Measurements from ENCODE around the gene SEZ6L2. TPM values are rescaled to one million over a fixed set of nuclear protein-coding genes. Genes with fewer than 3 reads are reported as not detected.

Gene SEZ6L2
- total RNA-seq, 1 experiment from 2014 or later, result 44.7 TPM

GRCh38 chr16:29876217-29876593 lies 23.1 kb downstream of the SEZ6L2 start:
- Histone ChIP-seq H3K79me1 (ENCODE audit: insufficient read depth, low read depth, low read length, poor library complexity, severe bottlenecking) (no peaks in the 10 kb centered on the region), H3T11ph (ENCODE audit: low read length) (no peak overlapping the region), H2AFZ (ENCODE audit: low read length) (no peak overlapping the region), H4K91ac (ENCODE audit: insufficient read length, low read depth, low read length) (no peak overlapping the region), H2BK120ac (ENCODE audit: low read depth, low read length, poor library complexity, severe bottlenecking) (no peak overlapping the region), H3K9ac (ENCODE audit: extremely low read depth, insufficient read length, low read length) (no peak overlapping the region), H3K27me3 (ENCODE audit: insufficient read depth, low read length) (no peaks in the 10 kb centered on the region), H3K23ac (ENCODE audit: insufficient read length, low read depth, low read length) (no peak overlapping the region), H3K4me2 (ENCODE audit: insufficient read depth, insufficient read length, low read length) (peak overlapping the region; percentile 92), H4K20me1 (ENCODE audit: control insufficient read depth, insufficient read depth, insufficient read length) (no peaks in the 10 kb centered on the region), H3K27ac (ENCODE audit: insufficient read length, low read depth, low read length) (no peak overlapping the region), H3K4me1 (ENCODE audit: insufficient read depth, low read length) (no peaks in the 10 kb centered on the region), H3K18ac (ENCODE audit: insufficient read length, low read depth, low read length) (no peak overlapping the region), H2BK20ac (ENCODE audit: low read depth, low read length, poor library complexity, severe bottlenecking) (no peak overlapping the region), H2BK15ac (ENCODE audit: low read depth, low read length) (no peak overlapping the region), H2BK5ac (ENCODE audit: insufficient read length, low read length) (no peak overlapping the region), H2BK12ac (ENCODE audit: insufficient read length, low read depth, low read length) (no peak overlapping the region), H4K8ac (replicated peaks; ENCODE audit: insufficient read length, low read depth, low read length) (no peak overlapping the region), H4K5ac (ENCODE audit: insufficient read length, low read depth, low read length) (no peak overlapping the region), H3K4ac (ENCODE audit: low read depth, low read length) (no peak overlapping the region), H3K14ac (ENCODE audit: insufficient read depth, low read length) (no peak overlapping the region), H3K79me2 (ENCODE audit: insufficient read depth, low read length) (no peaks in the 10 kb centered on the region), H3K23me2 (ENCODE audit: insufficient read length, low read depth, low read length, poor library complexity, severe bottlenecking) (peaks cover 10% of the 10 kb centered on the region), H2AK5ac (ENCODE audit: insufficient read length, low read length) (no peak overlapping the region), H3K56ac (ENCODE audit: insufficient read length, low read depth, low read length) (no peak overlapping the region), H3K9me3 (ENCODE audit: control insufficient read depth, low read depth, low read length) (no peaks in the 10 kb centered on the region)
- no peaks in the 10 kb centered on the region; a peak in 1 of 5 replicates for H3K9me3 Mint-ChIP-seq
- peak; percentile 89 for DNase-seq
- no CpG with 5 or more reads among the region's 18 CpGs for WGBS (ENCODE audit: extremely low coverage, insufficient read length, low lambda C conversion rate)
- TF ChIP-seq, protein P1, sequence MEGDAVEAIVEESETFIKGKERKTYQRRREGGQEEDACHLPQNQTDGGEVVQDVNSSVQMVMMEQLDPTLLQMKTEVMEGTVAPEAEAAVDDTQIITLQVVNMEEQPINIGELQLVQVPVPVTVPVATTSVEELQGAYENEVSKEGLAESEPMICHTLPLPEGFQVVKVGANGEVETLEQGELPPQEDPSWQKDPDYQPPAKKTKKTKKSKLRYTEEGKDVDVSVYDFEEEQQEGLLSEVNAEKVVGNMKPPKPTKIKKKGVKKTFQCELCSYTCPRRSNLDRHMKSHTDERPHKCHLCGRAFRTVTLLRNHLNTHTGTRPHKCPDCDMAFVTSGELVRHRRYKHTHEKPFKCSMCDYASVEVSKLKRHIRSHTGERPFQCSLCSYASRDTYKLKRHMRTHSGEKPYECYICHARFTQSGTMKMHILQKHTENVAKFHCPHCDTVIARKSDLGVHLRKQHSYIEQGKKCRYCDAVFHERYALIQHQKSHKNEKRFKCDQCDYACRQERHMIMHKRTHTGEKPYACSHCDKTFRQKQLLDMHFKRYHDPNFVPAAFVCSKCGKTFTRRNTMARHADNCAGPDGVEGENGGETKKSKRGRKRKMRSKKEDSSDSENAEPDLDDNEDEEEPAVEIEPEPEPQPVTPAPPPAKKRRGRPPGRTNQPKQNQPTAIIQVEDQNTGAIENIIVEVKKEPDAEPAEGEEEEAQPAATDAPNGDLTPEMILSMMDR (conservative IDR thresholded peaks at IDR 0.05), result no peak
- H3K4me3 Mint-ChIP-seq, result peak overlapping the region; percentile 72 to 87
- peaks cover 2 to 20% (median 19%) of the 10 kb centered on the region in 3 experiments; a peak in 6 of 7 replicates for H3K36me3 Mint-ChIP-seq (ENCODE audit: insufficient read depth in 1 of 3, low read depth in 3 of 3)
- peaks cover 13 to 14% of the 10 kb centered on the region in 2 experiments for H3K4me1 Mint-ChIP-seq
- H3K27ac Mint-ChIP-seq, result peak overlapping the region in 2 of 3 experiments; percentile 20 to 43; a peak in 3 of 7 replicates
- peaks cover 5% of the 10 kb centered on the region for H3K27me3 Mint-ChIP-seq (ENCODE audit: low read depth)

Measured in H9 (cell line).